CD14-positive monocyte (primary cell): Measurements from ENCODE around the gene RBKS. TPM values are rescaled to one million over a fixed set of nuclear protein-coding genes. Genes with fewer than 3 reads are reported as not detected.
"Not testable (repeated sequence)": the region's sequence is repeated elsewhere in the genome, so short reads cannot be mapped to it uniquely, and the experiment has no call there.

Experiments used
- DNase-seq, 3 donors: peaks; one replicate each; pipeline ENCODE4 v3.0.0-alpha.2; 2011 to 2022
- H2AFZ ChIP-seq: 2 replicates; pipeline ENCODE4 v1.6.0; 2012; ENCODE audit warnings: mild to moderate bottlenecking, low read depth, low read length, inconsistent platforms; ENCODE audit not compliant: insufficient read depth, poor library complexity, severe bottlenecking
- H3K27ac ChIP-seq, 2 donors: 1 replicate in 1 of 2; 2 replicates in 1 of 2; pipeline ENCODE4 v1.5.1; 2012 to 2013; ENCODE audit warnings: low read length in 2 of 2, control low read depth in 1 of 2, inconsistent platforms in 1 of 2, low read depth in 1 of 2, mild to moderate bottlenecking in 1 of 2
- H3K27me3 ChIP-seq, 2 donors: one replicate each; pipeline versions ENCODE4 v1.6.0 to v1.6.1; 2011 to 2013; ENCODE audit warnings: low read length in 2 of 2; ENCODE audit not compliant: control insufficient read depth in 2 of 2, insufficient read depth in 2 of 2
- H3K36me3 ChIP-seq, 2 donors: replicated peaks in 1 of 2; 1 replicate in 1 of 2; 2 replicates in 1 of 2; pipeline versions ENCODE4 v1.5.1 to v1.6.1; 2012 to 2013; ENCODE audit warnings: low read length in 2 of 2, control low read depth in 1 of 2, inconsistent platforms in 1 of 2, mild to moderate bottlenecking in 1 of 2; ENCODE audit not compliant: insufficient read depth in 2 of 2, control insufficient read depth in 1 of 2
- H3K4me1 ChIP-seq, 2 donors: 1 replicate in 1 of 2; 2 replicates in 1 of 2; pipeline versions ENCODE4 v1.5.1 to v1.6.1; 2012 to 2013; ENCODE audit warnings: low read length in 2 of 2, control low read depth in 1 of 2, inconsistent platforms in 1 of 2, mild to moderate bottlenecking in 1 of 2, moderate library complexity in 1 of 2; ENCODE audit not compliant: insufficient read depth in 2 of 2, control insufficient read depth in 1 of 2
- H3K4me2 ChIP-seq: replicated peaks from 2 replicates; pipeline ENCODE3; 2012; ENCODE audit warnings: low read length, moderate library complexity, mild to moderate bottlenecking; ENCODE audit not compliant: poor library complexity, severe bottlenecking; ENCODE audit errors: extremely low read depth
- H3K4me3 ChIP-seq, 3 experiments: fragments of 200-600 bp in 1 of 3; sonication (generic) in 1 of 3; replicated peaks in 1 of 3; 1 replicate in 2 of 3; 2 replicates in 1 of 3; pipeline ENCODE4 v1.5.1; 2011 to 2013; ENCODE audit warnings: low read length in 3 of 3, mild to moderate bottlenecking in 3 of 3, control low read depth in 2 of 3, low read depth in 2 of 3, inconsistent platforms in 1 of 3, moderate library complexity in 1 of 3
- H3K79me2 ChIP-seq: 2 replicates; pipeline ENCODE4 v1.6.0; 2012; ENCODE audit warnings: mild to moderate bottlenecking, control low read depth, inconsistent platforms, low read length, moderate library complexity; ENCODE audit not compliant: insufficient read depth
- H3K9ac ChIP-seq: 2 replicates; pipeline ENCODE4 v1.6.0; 2017; ENCODE audit warnings: low read length, mild to moderate bottlenecking; ENCODE audit not compliant: insufficient read depth, poor library complexity, severe bottlenecking
- H3K9me3 ChIP-seq, 2 donors: replicated peaks in 1 of 2; 1 replicate in 1 of 2; 2 replicates in 1 of 2; pipeline versions ENCODE4 v1.5.1 to v1.6.1; 2012 to 2013; ENCODE audit warnings: low read length in 2 of 2, control low read depth in 1 of 2; ENCODE audit not compliant: control insufficient read depth in 1 of 2, insufficient read depth in 1 of 2
- H4K20me1 ChIP-seq: 2 replicates; pipeline ENCODE4 v1.6.0; 2012; ENCODE audit warnings: mild to moderate bottlenecking, low read length, control low read depth, moderate library complexity; ENCODE audit not compliant: insufficient read depth
- H3K27ac Mint-ChIP-seq, 7 donors: one replicate each; pipeline ENCODE4 v1.8.0; 2020; ENCODE audit warnings: mild to moderate bottlenecking in 7 of 7, mixed read lengths in 7 of 7, moderate library complexity in 6 of 7, inconsistent platforms in 2 of 7
- H3K27me3 Mint-ChIP-seq, 3 donors: one replicate each; pipeline ENCODE4 v1.8.0; 2021 to 2022; ENCODE audit warnings: low read depth in 3 of 3, mild to moderate bottlenecking in 3 of 3, mixed read lengths in 3 of 3, moderate library complexity in 3 of 3, inconsistent platforms in 1 of 3
- H3K36me3 Mint-ChIP-seq, 2 donors: one replicate each; pipeline ENCODE4 v1.8.0; 2020; ENCODE audit warnings: mixed read lengths in 2 of 2, inconsistent platforms in 1 of 2, mild to moderate bottlenecking in 1 of 2
- H3K4me1 Mint-ChIP-seq: one replicate; pipeline ENCODE4 v1.8.0; 2020; ENCODE audit warnings: mild to moderate bottlenecking, mixed read lengths
- H3K4me3 Mint-ChIP-seq, 2 donors: one replicate each; pipeline ENCODE4 v1.8.0; 2020; ENCODE audit warnings: mild to moderate bottlenecking in 2 of 2, mixed read lengths in 2 of 2, moderate library complexity in 1 of 2
- H3K9me3 Mint-ChIP-seq, 7 donors: one replicate each; pipeline ENCODE4 v1.8.0; 2020 to 2022; ENCODE audit warnings: mixed read lengths in 7 of 7, mild to moderate bottlenecking in 6 of 7, moderate library complexity in 6 of 7, inconsistent platforms in 2 of 7
- WGBS: methylation state at CpG from one replicate; pipeline ENCODE4 v1.1.5; 2013; ENCODE audit warnings: missing lambda C conversion rate; ENCODE audit not compliant: insufficient coverage; 5-methylcytosine and 5-hydroxymethylcytosine counted together
- intact Hi-C, 2 donors: fragments of 100-400 bp; cut with micrococcal nuclease; formaldehyde crosslinking; loops; one replicate each; pipeline versions ENCODE4 v1.15.0 to v1.15.1; 2023
- polyA plus RNA-seq, 3 donors: library from polyadenylated mRNA; depleted of rRNA in 1 of 3; unstranded in 2 of 3; stranded (reverse) in 1 of 3; fragments of 300-500 nt in 2 of 3; fragments of >200 nt in 1 of 3; fragmentation: Illumina TruSeq in 2 of 3; gene quantifications; 1 replicate in 2 of 3; 2 replicates in 1 of 3; pipeline ENCODE4 v1.2.3, GENCODE V29; 2012 to 2021
- TF ChIP-seq, protein P1 (sequence below): fragments of 200-600 bp; IDR thresholded peaks from one replicate; pipeline ENCODE4 v1.8.0; 2022; ENCODE audit warnings: antibody characterized with exemption, mild to moderate bottlenecking

The RBKS gene
- polyA plus RNA-seq, 3 donors = 3.9 to 39.1 (median 4.3) TPM

DNA sequence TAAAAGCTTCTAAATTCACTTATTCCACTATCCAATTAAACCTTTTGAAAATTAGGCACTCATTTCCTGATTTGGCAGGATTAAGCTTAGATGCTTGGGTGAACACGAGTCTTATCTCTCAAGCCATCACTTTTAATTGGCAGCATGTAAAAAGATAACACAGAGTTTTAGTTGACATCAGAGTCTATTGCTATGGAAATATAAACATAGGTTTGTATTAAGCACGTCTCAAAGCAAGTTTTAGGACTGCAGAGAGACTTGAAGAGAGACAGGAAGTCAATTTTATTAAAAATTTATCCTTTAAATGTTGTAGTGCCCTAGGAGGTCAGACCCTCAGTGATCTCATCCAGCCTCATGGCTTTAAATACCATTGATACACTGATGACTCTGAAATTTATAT lies 5.6 kb downstream of the RBKS start:
- intact Hi-C loops = no loop called here
- Histone ChIP-seq H2AFZ (no peak overlapping the region), H3K4me3 (no peak overlapping the region), H4K20me1 (no peaks in the 10 kb centered on the region), H3K4me2 (no peak overlapping the region), H3K36me3 (no peaks in the 10 kb centered on the region), H3K79me2 (peaks cover 34% of the 10 kb centered on the region), H3K27me3 (no peaks in the 10 kb centered on the region), H3K4me1 (peaks cover 17 to 28% of the 10 kb centered on the region in 2 donors), H3K27ac (no peak overlapping the region), H3K9ac (no peak overlapping the region), H3K9me3 (no peaks in the 10 kb centered on the region)
- no peak overlapping the region for H3K27ac Mint-ChIP-seq
- DNase-seq = no peak
- TF ChIP-seq, protein P1, sequence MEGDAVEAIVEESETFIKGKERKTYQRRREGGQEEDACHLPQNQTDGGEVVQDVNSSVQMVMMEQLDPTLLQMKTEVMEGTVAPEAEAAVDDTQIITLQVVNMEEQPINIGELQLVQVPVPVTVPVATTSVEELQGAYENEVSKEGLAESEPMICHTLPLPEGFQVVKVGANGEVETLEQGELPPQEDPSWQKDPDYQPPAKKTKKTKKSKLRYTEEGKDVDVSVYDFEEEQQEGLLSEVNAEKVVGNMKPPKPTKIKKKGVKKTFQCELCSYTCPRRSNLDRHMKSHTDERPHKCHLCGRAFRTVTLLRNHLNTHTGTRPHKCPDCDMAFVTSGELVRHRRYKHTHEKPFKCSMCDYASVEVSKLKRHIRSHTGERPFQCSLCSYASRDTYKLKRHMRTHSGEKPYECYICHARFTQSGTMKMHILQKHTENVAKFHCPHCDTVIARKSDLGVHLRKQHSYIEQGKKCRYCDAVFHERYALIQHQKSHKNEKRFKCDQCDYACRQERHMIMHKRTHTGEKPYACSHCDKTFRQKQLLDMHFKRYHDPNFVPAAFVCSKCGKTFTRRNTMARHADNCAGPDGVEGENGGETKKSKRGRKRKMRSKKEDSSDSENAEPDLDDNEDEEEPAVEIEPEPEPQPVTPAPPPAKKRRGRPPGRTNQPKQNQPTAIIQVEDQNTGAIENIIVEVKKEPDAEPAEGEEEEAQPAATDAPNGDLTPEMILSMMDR = no peak
- H3K36me3 Mint-ChIP-seq = peaks cover 3 to 9% of the 10 kb centered on the region in 2 donors
- H3K9me3 Mint-ChIP-seq = peaks cover 8 to 16% (median 11%) of the 10 kb centered on the region in 7 donors
- H3K4me3 Mint-ChIP-seq = no peak overlapping the region
- H3K27me3 Mint-ChIP-seq = peaks cover 0 to 5% (median 0%) of the 10 kb centered on the region in 3 donors
- no CpG with 5 or more reads among the region's 2 CpGs for WGBS
- peaks cover 35% of the 10 kb centered on the region for H3K4me1 Mint-ChIP-seq

DNA sequence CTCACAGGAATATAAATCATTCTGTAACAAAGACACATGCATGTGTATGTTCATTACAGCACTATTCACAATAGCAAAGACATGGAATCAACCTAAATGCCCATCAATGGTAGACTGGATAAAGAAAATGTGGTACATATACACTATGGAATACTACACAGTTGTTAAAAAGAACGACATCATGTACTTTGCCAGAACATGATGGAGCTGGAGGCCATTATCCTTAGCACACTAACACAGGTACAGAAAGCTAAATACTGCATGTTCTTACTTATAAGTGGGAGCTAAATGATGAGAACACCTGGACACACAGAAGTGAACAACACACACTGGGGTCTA lies 7.6 kb downstream of the RBKS start:
- H2AFZ ChIP-seq, DNase-seq, H3K27ac ChIP-seq, H3K4me1 ChIP-seq, H3K27me3 Mint-ChIP-seq, H3K27me3 ChIP-seq, H3K9me3 ChIP-seq, H3K4me3 Mint-ChIP-seq, H3K4me3 ChIP-seq, H3K27ac Mint-ChIP-seq, H3K4me2 ChIP-seq, H3K36me3 ChIP-seq, intact Hi-C loops, H3K9ac ChIP-seq, H4K20me1 ChIP-seq: not testable (repeated sequence)
- H3K79me2 ChIP-seq = peaks cover 13% of the 10 kb centered on the region
- H3K36me3 Mint-ChIP-seq = peaks cover 6 to 10% of the 10 kb centered on the region in 2 donors
- peaks cover 11 to 18% (median 15%) of the 10 kb centered on the region in 7 donors for H3K9me3 Mint-ChIP-seq
- WGBS = no CpG with 5 or more reads among the region's 1 CpG
- H3K4me1 Mint-ChIP-seq = peaks cover 15% of the 10 kb centered on the region

DNA sequence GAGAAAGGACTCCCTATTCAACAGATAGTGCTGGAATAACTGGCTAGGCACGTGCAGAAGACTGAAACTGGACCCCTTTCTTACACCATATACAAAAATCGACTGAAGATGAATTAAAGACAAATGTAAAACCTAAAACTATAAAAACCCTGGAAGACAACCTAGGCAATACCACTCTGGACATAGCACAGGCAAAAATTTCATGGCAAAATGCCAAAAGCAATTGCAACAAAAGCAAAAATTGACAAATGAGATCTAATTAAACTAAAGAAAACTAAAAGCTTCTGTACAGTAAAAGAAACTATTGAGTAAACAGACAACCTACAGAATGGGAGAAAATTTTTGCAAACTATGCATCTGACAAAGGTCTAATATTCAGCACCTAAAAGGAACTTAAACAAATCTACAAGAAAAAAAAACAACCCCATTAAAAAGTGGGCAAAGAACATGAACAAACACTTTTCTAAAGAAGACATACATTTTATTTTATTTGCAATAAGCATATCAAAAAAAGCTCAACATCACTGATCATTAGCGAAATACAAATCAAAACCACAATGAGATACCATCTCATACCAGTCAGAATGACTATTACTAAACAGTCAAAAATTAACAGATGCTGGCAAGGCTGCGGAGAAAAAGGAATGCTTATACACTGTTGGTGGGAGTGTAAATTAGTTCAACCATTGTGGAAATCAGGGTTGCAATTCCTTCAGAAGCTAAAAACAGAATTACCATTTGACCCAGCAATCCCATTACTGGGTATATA lies 8.2 kb downstream of the RBKS start:
- DNase-seq, H3K9me3 ChIP-seq, H3K4me1 ChIP-seq, H3K27ac ChIP-seq, H3K27me3 Mint-ChIP-seq, H3K36me3 ChIP-seq, H3K4me2 ChIP-seq, H3K79me2 ChIP-seq, H3K4me3 Mint-ChIP-seq, H3K4me3 ChIP-seq, H4K20me1 ChIP-seq, H3K9ac ChIP-seq, H3K4me1 Mint-ChIP-seq, intact Hi-C loops, H2AFZ ChIP-seq, H3K27ac Mint-ChIP-seq, H3K27me3 ChIP-seq: not testable (repeated sequence)
- Mint-ChIP-seq H3K9me3 (peaks cover 12 to 18% (median 15%) of the 10 kb centered on the region in 7 donors), H3K36me3 (peaks cover 6 to 10% of the 10 kb centered on the region in 2 donors)
- 90% methylated on average over 2 of the region's 4 CpGs for WGBS
